ENCODE measurements around the gene PTPRG. TPM values are rescaled to one million over a fixed set of nuclear protein-coding genes. Genes with fewer than 3 reads are reported as not detected.

Gene PTPRG
- total RNA-seq, 2 experiments from 2014 or later, result 0.13 to 0.15 TPM

- ChIA-PET CTCF (no interaction called here), POLR2A (no interaction called here)
- Mint-ChIP-seq H3K4me1 (no peaks in the 10 kb centered on the region), H3K4me3 (no peak overlapping the region), H3K36me3 (ENCODE audit: low read depth) (no peaks in the 10 kb centered on the region), H3K27me3 (no peaks in the 10 kb centered on the region), H3K9me3 (no peaks in the 10 kb centered on the region), H3K27ac (no peak overlapping the region)
- no peak for DNase-seq
These were observed 588.2 kb downstream of the PTPRG start for GRCh38 chr3:62149539-62149938.

- POLR2A ChIA-PET, result no interaction called here
- Mint-ChIP-seq H3K4me3 (no peak overlapping the region), H3K36me3 (ENCODE audit: low read depth) (no peaks in the 10 kb centered on the region), H3K4me1 (no peaks in the 10 kb centered on the region), H3K9me3 (no peaks in the 10 kb centered on the region), H3K27ac (no peak overlapping the region), H3K27me3 (no peaks in the 10 kb centered on the region)
- no peak for DNase-seq
- CTCF ChIA-PET, result no interaction called here
These were observed 588.6 kb downstream of the PTPRG start for GRCh38 chr3:62149962-62150361.

GRCh38 chr3:62151591-62151990, 590.2 kb downstream of the PTPRG start:
- Mint-ChIP-seq H3K9me3 (no peaks in the 10 kb centered on the region), H3K4me3 (no peak overlapping the region)

GRCh38 chr3:62153231-62153630, 591.9 kb downstream of the PTPRG start:
- no peaks in the 10 kb centered on the region for H3K36me3 Mint-ChIP-seq (ENCODE audit: low read depth)
- no peaks in the 10 kb centered on the region for H3K9me3 Mint-ChIP-seq
- no peaks in the 10 kb centered on the region for H3K4me1 Mint-ChIP-seq
- DNase-seq, result no peak
- no peak overlapping the region for H3K4me3 Mint-ChIP-seq
- no peaks in the 10 kb centered on the region for H3K27me3 Mint-ChIP-seq
- H3K27ac Mint-ChIP-seq, result no peak overlapping the region
- POLR2A ChIA-PET, result no interaction called here
- CTCF ChIA-PET, result no interaction called here

More at GRCh38 chr3:62151591-62151990, 590.2 kb downstream of the PTPRG start:
- DNase-seq, result no peak
- POLR2A ChIA-PET, result no interaction called here
- CTCF ChIA-PET, result no interaction called here
- Mint-ChIP-seq H3K4me1 (no peaks in the 10 kb centered on the region), H3K27me3 (no peaks in the 10 kb centered on the region), H3K27ac (no peak overlapping the region), H3K36me3 (ENCODE audit: low read depth) (no peaks in the 10 kb centered on the region)

- no peaks in the 10 kb centered on the region for H3K9me3 Mint-ChIP-seq
- H3K27me3 Mint-ChIP-seq, result no peaks in the 10 kb centered on the region
- no peaks in the 10 kb centered on the region for H3K4me1 Mint-ChIP-seq
- H3K27ac Mint-ChIP-seq, result no peak overlapping the region
- H3K36me3 Mint-ChIP-seq (ENCODE audit: low read depth), result no peaks in the 10 kb centered on the region
- no peak for DNase-seq
- ChIA-PET POLR2A (no interaction called here), CTCF (no interaction called here)
- H3K4me3 Mint-ChIP-seq, result no peak overlapping the region
These were observed 593.2 kb downstream of the PTPRG start for GRCh38 chr3:62154457-62155148.

- CTCF ChIA-PET, result no interaction called here
- H3K4me3 Mint-ChIP-seq, result no peak overlapping the region
- no peaks in the 10 kb centered on the region for H3K27me3 Mint-ChIP-seq
- no peaks in the 10 kb centered on the region for H3K9me3 Mint-ChIP-seq
- POLR2A ChIA-PET, result no interaction called here
- H3K36me3 Mint-ChIP-seq (ENCODE audit: low read depth), result no peaks in the 10 kb centered on the region
- H3K4me1 Mint-ChIP-seq, result no peaks in the 10 kb centered on the region
- DNase-seq, result no peak
- no peak overlapping the region for H3K27ac Mint-ChIP-seq
These were observed 597.8 kb downstream of the PTPRG start for GRCh38 chr3:62159056-62159708.

GRCh38 chr3:62159709-62160092, 598.3 kb downstream of the PTPRG start:
- no peak for DNase-seq
- Mint-ChIP-seq H3K36me3 (ENCODE audit: low read depth) (no peaks in the 10 kb centered on the region), H3K27ac (no peak overlapping the region), H3K4me3 (no peak overlapping the region), H3K4me1 (no peaks in the 10 kb centered on the region), H3K9me3 (no peaks in the 10 kb centered on the region), H3K27me3 (no peaks in the 10 kb centered on the region)
- ChIA-PET POLR2A (no interaction called here), CTCF (no interaction called here)

GRCh38 chr3:62161371-62161770, 600.0 kb downstream of the PTPRG start:
- Mint-ChIP-seq H3K27ac (no peak overlapping the region), H3K36me3 (ENCODE audit: low read depth) (no peaks in the 10 kb centered on the region), H3K9me3 (no peaks in the 10 kb centered on the region), H3K27me3 (no peaks in the 10 kb centered on the region), H3K4me1 (no peaks in the 10 kb centered on the region), H3K4me3 (no peak overlapping the region)
- ChIA-PET POLR2A (no interaction called here), CTCF (no interaction called here)
- DNase-seq, result no peak

GRCh38 chr3:62164196-62164595, 602.8 kb downstream of the PTPRG start:
- ChIA-PET POLR2A (no interaction called here), CTCF (no interaction called here)
- DNase-seq, result no peak
- no peaks in the 10 kb centered on the region for H3K27me3 Mint-ChIP-seq
- H3K36me3 Mint-ChIP-seq (ENCODE audit: low read depth), result no peaks in the 10 kb centered on the region
- H3K27ac Mint-ChIP-seq, result no peak overlapping the region
- H3K4me3 Mint-ChIP-seq, result no peak overlapping the region
- no peaks in the 10 kb centered on the region for H3K9me3 Mint-ChIP-seq
- H3K4me1 Mint-ChIP-seq, result no peaks in the 10 kb centered on the region

- no peaks in the 10 kb centered on the region for H3K9me3 Mint-ChIP-seq
- peaks cover 3% of the 10 kb centered on the region for H3K4me1 Mint-ChIP-seq
- DNase-seq, result no peak
- ChIA-PET POLR2A (no interaction called here), CTCF (no interaction called here)
- no peak overlapping the region for H3K4me3 Mint-ChIP-seq
- no peaks in the 10 kb centered on the region for H3K27me3 Mint-ChIP-seq
- no peak overlapping the region for H3K27ac Mint-ChIP-seq
- no peaks in the 10 kb centered on the region for H3K36me3 Mint-ChIP-seq (ENCODE audit: low read depth)
These were observed 603.4 kb downstream of the PTPRG start for GRCh38 chr3:62164746-62165145.

- no peak for DNase-seq
- ChIA-PET CTCF (no interaction called here), POLR2A (no interaction called here)
- H3K9me3 Mint-ChIP-seq, result no peaks in the 10 kb centered on the region
- no peak overlapping the region for H3K4me3 Mint-ChIP-seq
- H3K27me3 Mint-ChIP-seq, result no peaks in the 10 kb centered on the region
- no peak overlapping the region for H3K27ac Mint-ChIP-seq
- no peaks in the 10 kb centered on the region for H3K36me3 Mint-ChIP-seq (ENCODE audit: low read depth)
- H3K4me1 Mint-ChIP-seq, result peaks cover 7% of the 10 kb centered on the region
These were observed 606.3 kb downstream of the PTPRG start for GRCh38 chr3:62167566-62168262.

- no peaks in the 10 kb centered on the region for H3K36me3 Mint-ChIP-seq (ENCODE audit: low read depth)
These were observed 607.0 kb downstream of the PTPRG start for GRCh38 chr3:62168356-62168755.

GRCh38 chr3:62169906-62170660, 608.7 kb downstream of the PTPRG start:
- ChIA-PET POLR2A (no interaction called here), CTCF (no interaction called here)
- DNase-seq, result no peak
- no peaks in the 10 kb centered on the region for H3K27me3 Mint-ChIP-seq
- H3K36me3 Mint-ChIP-seq (ENCODE audit: low read depth), result no peaks in the 10 kb centered on the region
- H3K9me3 Mint-ChIP-seq, result no peaks in the 10 kb centered on the region
- H3K27ac Mint-ChIP-seq, result no peak overlapping the region
- no peak overlapping the region for H3K4me3 Mint-ChIP-seq
- H3K4me1 Mint-ChIP-seq, result peaks cover 7% of the 10 kb centered on the region

More at GRCh38 chr3:62168356-62168755, 607.0 kb downstream of the PTPRG start:
- Mint-ChIP-seq H3K4me3 (no peak overlapping the region), H3K27me3 (no peaks in the 10 kb centered on the region), H3K9me3 (no peaks in the 10 kb centered on the region), H3K4me1 (peaks cover 7% of the 10 kb centered on the region), H3K27ac (no peak overlapping the region)
- ChIA-PET CTCF (no interaction called here), POLR2A (no interaction called here)
- no peak for DNase-seq

Data from activated CD4-positive, alpha-beta memory T cell treated with anti-CD3 and anti-CD28 coated beads, Interleukin-2, amount 10 ng/mL, durations not matched to agents 7 days and 5 days (primary cell).